Activated CD8-positive, alpha-beta memory T cell treated with anti-CD3 and anti-CD28 coated beads for 48 hours (primary cell): ENCODE measurements around the gene REPIN1.

ENCODE experiments used
- DNase-seq, 3 experiments: peaks; one replicate each; pipeline ENCODE4 v3.0.0-alpha.2; 2020; ENCODE audit warnings: low read depth in 2 of 3, low spot score in 2 of 3

REPIN1 gene

GRCh38 chr7:150388709-150389531 lies 20.3 kb downstream of the REPIN1 start:
- DNase-seq: no peak

- DNase-seq: no peak
These were observed 20.9 kb downstream of the REPIN1 start for GRCh38 chr7:150389532-150389816.

- DNase-seq: no peak
These were observed 21.6 kb downstream of the REPIN1 start for GRCh38 chr7:150390205-150390604.

DNA sequence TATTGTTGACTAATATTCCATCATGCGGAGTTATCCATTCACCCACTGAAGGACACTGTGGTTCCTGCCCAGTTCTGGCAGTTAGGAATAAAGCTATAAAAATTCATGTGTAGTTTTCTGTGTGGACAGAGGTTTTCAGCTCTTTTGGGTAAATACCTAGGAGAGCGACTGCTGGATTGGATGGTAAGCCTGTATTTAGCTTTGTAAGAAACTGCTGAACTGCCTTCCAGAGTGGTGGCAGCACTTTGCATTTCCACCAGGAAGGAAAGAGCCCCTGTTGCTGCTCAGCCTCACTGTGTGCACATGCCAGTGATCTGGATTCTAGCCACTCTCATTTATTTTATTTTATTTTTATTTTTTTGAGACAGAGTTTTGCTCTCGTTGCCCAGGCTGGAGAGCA lies 24.7 kb downstream of the REPIN1 start:
- DNase-seq: no peak

DNA sequence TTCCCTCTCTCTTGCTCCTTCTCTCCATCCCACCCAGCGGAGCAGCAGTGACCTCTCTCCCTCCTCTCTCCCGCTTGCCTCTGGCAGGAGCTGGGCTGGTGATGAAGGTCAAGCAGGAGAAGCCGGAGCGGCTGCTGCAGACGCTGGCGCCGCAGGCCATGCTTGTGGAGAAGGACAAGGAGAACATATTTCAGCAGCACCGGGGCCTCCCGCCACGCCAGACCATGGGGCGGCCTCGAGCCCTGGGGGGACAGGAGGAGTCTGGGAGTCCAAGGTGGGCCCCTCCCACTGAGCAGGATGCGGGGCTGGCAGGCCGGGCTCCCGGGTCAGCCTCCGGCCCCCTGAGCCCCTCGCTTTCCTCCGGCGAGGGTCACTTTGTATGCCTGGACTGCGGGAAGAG lies 27.8 kb downstream of the REPIN1 start:
- DNase-seq: no peak

DNA sequence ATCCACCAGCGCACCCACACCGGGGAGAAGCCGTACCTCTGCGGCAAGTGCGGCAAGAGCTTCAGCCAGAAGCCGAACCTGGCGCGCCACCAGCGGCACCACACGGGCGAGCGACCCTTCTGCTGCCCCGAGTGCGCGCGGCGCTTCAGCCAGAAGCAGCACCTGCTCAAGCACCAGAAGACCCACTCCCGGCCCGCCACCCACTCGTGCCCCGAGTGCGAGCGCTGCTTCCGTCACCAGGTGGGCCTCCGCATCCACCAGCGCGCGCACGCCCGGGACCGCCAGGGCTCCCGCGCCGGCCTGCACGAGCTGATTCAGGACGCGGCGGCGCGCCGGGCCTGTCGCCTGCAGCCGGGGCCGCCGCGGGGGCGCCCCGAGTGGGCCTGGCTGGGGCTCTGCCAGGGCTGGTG lies 28.2 kb downstream of the REPIN1 start:
- DNase-seq: no peak

DNA sequence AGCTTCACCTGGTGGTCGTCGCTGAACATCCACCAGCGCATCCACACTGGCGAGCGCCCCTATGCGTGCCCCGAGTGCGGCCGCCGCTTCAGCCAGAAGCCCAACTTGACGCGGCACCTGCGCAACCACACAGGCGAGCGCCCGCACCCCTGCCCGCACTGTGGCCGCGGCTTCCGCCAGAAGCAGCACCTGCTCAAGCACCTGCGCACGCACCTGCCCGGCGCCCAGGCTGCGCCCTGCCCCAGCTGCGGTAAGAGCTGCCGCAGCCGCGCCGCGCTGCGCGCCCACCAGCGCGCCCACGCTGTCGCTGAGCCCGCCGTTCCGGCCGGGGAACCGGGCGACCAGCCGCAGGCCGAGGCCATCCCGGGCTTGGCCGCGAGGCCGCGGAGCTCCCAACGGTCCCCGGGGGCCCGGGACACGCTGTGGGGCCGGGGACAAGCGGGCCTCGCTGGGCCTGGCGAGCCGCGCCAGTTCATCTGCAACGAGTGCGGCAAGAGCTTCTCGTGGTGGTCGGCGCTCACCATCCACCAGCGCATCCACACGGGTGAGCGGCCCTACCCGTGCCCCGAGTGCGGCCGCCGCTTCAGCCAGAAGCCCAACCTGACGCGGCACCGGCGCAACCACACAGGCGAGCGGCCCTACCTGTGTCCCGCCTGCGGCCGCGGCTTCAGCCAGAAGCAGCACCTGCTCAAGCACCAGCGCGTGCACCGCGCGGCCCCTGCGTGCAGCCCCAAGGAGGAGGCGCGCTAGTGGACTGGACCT lies 28.9 kb downstream of the REPIN1 start:
- DNase-seq: no peak

DNA sequence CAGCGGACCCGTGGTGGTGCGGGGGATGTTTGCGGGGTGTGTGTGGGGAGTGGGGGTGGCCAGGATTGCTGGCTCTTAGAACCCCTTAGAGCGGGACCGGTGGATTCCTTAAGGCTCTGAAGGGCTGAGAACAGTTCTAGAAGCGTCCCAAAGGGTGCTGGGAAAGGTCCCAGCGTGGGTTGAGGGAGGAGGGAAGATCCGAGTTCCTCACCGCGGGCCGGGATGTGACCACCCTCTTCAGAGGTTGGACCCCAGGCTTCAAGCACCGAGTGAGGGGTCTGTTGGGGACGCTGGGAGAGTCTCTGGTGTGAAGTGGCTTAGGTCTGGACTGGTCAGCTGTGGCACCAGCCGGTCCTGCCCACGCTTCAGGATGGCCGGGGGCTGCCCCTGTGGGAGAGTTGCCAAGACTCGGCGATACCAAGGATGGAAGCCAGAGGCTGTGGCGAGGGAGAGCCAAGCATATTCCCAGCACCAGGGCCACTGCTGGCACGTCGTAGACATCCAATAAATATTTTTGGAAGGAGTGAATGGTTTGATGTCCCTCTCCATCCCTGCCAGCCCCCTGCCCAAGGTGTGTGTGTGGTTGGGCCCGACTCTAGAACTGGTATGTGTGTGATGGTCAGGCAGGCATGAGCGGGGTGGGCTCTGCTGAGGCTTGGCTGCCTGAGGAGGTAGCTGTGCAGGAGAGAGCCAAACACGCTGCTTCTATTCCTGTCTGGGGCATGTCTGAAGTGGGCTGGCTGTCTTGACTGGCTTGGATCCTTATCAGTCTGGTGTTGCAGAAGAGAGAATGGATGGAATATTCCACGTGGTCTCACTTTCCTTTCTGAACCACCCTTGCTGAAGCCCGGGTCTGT lies 29.7 kb downstream of the REPIN1 start:
- no peak for DNase-seq

DNA sequence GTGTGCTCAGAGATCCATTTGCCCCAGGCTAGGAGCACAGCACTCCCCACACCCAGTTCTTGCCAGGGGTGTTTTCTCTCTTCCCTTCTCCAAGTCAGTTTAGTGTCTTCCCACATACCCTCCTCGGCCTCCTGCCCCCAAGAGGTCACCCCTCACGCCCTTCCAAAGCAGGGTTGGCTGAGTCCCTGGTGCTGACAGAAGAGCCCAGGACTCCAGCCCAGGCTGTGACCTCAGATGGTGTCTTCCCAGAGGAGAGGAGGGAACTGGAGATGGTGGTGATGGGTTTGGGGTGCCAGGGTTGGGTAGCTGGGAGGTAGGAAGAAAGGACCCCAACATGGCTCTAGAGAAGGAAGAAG lies 30.3 kb downstream of the REPIN1 start:
- DNase-seq: no peak

DNA sequence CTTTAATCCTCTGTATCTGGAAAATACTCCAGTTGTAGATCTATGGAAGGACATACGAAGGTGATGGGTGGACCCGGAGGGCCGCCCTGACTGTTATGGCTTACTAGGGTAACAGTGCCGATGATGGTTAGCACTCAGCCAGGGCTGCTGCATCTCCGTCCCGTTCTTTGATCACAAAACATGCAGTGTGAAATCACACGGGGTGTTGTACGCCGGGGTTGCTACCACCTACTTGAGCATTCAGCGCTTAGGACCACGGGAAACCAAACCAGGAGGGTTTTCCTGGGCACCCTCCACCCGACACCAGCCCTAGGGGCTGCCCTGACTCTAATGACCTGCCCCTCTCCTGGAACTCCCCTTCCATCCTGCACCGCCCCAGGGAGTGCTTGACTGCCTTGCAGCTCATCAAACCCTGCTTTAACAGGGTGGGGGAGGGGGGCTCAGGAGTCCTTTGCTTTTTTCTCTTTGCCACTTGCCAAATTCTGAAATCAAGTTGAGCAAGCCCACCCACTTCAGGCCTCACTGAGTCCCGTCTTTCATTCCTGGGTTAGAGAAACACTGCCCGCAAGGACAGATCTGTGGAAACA lies 30.9 kb downstream of the REPIN1 start:
- DNase-seq: no peak

DNA sequence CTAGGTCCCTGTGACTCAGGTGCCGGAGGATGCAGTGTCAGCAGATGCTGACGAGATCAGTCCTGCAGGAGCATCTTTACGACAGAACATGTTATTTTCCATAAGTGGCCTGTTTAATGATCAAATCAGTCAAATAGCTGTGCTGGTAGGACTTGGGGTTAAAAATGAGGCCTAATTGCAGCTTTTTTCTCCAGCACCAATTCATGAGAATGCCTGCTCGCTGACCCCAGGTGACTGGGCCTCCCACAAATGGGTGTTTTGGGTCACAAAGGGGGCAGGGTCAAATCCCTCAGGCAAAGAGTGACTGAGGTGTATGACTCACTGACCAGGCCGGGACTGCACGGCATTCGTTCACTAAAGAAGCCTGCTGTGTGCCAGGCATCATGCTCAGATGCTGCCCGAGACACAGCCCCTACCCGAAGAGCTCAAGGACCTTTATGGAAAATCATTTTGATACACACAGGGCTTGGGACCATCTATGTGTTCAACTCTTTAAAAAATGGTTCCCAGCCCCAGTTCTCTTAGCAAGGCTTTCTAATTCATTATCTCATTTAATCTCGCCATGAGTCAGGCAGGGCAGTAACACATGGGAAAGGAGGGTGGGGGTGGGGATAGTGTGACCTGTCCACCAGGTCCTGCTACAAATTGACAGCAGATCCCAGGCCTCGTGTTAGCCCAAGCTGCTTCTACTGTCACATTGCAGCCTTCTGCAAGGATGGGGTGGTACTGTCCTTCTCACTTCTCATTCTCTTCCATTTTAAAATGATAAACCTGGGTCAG lies 31.6 kb downstream of the REPIN1 start:
- DNase-seq: no peak

- DNase-seq: no peak
These were observed 32.3 kb downstream of the REPIN1 start for GRCh38 chr7:150400788-150401423.

DNA sequence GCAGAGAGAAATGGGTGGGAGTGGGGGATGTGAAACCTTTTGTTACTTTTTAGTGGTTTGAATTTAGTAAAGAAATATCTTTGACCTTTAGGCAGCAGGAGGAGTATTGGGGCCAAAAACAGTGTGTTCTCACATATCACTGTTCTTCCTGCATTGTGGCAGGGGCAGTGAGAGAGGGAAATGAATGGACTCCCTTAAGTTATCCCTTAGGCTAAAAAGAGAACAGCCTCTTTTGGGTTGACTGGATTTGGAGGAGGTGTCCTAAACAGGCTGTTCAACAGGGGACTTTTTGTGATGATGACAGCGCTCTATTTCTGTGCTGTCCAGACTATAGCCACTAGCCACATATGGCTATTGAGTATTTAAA lies 32.8 kb downstream of the REPIN1 start:
- no peak for DNase-seq

GRCh38 chr7:150401861-150402631 lies 33.4 kb downstream of the REPIN1 start:
- no peak for DNase-seq

DNA sequence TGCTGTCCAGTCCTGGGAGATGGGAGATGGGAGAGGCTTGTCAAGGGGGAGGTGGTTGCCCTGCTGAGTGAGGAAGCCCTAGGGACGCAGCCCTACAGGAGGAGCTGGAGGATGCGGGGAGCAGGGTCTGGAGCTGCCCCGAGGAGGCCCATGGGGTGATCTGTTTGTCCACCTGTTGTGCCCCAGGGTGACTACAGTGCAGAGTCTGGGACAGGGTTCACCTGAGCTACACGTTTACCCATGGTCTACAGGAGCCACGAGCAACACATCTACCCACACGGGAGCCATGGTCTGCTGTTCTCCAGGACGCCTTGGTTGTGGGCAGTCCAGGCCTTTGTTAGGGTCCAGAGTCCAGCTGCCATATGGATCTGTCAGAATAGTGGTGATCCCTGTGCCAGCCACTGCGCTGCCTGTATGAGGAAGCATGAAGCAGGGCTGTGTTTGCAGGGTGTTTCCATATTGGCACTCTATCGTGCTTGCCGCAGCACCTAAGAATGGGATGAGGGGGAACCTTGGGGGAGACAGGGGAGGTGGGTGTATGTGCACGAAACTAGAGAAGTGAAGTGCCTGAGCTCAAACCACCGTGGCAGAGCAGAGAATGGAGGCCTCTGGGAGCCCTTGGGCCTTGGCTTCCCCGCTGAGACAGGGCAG lies 34.2 kb downstream of the REPIN1 start:
- DNase-seq: no peak

GRCh38 chr7:150403376-150404171 lies 35.0 kb downstream of the REPIN1 start:
- no peak for DNase-seq

- no peak for DNase-seq
These were observed 35.7 kb downstream of the REPIN1 start for GRCh38 chr7:150404172-150404804.
